HEK293T (cell line): ENCODE results near the gene KCNMA1.
A peak's percentile ranks its signal among the peaks of the same experiment; 100 is the strongest.

Experiments used
- CTCF ChIA-PET: fragments of 350-600 bp; formaldehyde crosslinking; extraction: SDS; loops from one replicate; lab custom pipeline; 2021; ENCODE audit warnings: antibody characterized with exemption, inconsistent platforms; lab: Yijun Ruan, JAX
- POLR2A ChIA-PET: fragments of 350-600 bp; formaldehyde crosslinking; extraction: SDS; loops from one replicate; lab custom pipeline; 2020; ENCODE audit warnings: antibody characterized with exemption, inconsistent platforms; lab: Yijun Ruan, JAX
- DNase-seq: peaks from one replicate; pipeline ENCODE4 v3.0.0; 2012; ENCODE audit warnings: mixed read lengths; ENCODE audit errors: extremely low spot score
- ARNT ChIP-seq: fragments of 450-650 bp; IDR thresholded peaks from 2 replicates; pipeline ENCODE4 v1.6.1; 2017; ENCODE audit warnings: mild to moderate bottlenecking
- BHLHE40 ChIP-seq: fragments of 450-650 bp; IDR thresholded peaks from 2 replicates; pipeline ENCODE4 v1.6.1; 2016; ENCODE audit warnings: mild to moderate bottlenecking, moderate library complexity, borderline replicate concordance
- CTBP1 ChIP-seq: fragments of 450-650 bp; IDR thresholded peaks from 2 replicates; pipeline ENCODE4 v1.6.1; 2016; ENCODE audit warnings: borderline replicate concordance
- ELF4 ChIP-seq: fragments of 450-650 bp; IDR thresholded peaks from 2 replicates; pipeline ENCODE4 v1.6.1; 2017; ENCODE audit warnings: antibody characterized with exemption
- FOXA1 ChIP-seq: fragments of 450-650 bp; IDR thresholded peaks from 2 replicates; pipeline ENCODE4 v1.6.1; 2016; ENCODE audit warnings: mild to moderate bottlenecking
- FOXK2 ChIP-seq: fragments of 450-650 bp; IDR thresholded peaks from 2 replicates; pipeline ENCODE4 v1.6.1; 2016; ENCODE audit warnings: mild to moderate bottlenecking
- FOXM1 ChIP-seq: fragments of 450-650 bp; IDR thresholded peaks from 2 replicates; pipeline ENCODE4 v1.6.1; 2017; ENCODE audit warnings: mild to moderate bottlenecking, borderline replicate concordance
- HDGF ChIP-seq: fragments of 450-650 bp; IDR thresholded peaks from 2 replicates; pipeline ENCODE4 v1.6.1; 2017; ENCODE audit warnings: antibody characterized with exemption, borderline replicate concordance
- L3MBTL2 ChIP-seq: fragments of 450-650 bp; conservative IDR thresholded peaks from 2 replicates; pipeline ENCODE4 v1.6.1; 2016; ENCODE audit warnings: mild to moderate bottlenecking
- LEF1 ChIP-seq: fragments of 450-650 bp; IDR thresholded peaks from 2 replicates; pipeline ENCODE4 v1.6.1; 2017; ENCODE audit warnings: mild to moderate bottlenecking, borderline replicate concordance
- NFRKB ChIP-seq: fragments of 450-650 bp; IDR thresholded peaks from 2 replicates; pipeline ENCODE4 v1.6.1; 2016; ENCODE audit warnings: mild to moderate bottlenecking, moderate library complexity
- SP1 ChIP-seq: fragments of 450-650 bp; IDR thresholded peaks from 2 replicates; pipeline ENCODE4 v1.6.1; 2017
- SUZ12 ChIP-seq: fragments of 450-650 bp; IDR thresholded peaks from 2 replicates; pipeline ENCODE4 v1.6.1; 2016; ENCODE audit warnings: mild to moderate bottlenecking
- TARDBP ChIP-seq: fragments of 450-650 bp; IDR thresholded peaks from 2 replicates; pipeline ENCODE4 v1.6.1; 2016
- ZNF384 ChIP-seq: fragments of 450-650 bp; IDR thresholded peaks from 2 replicates; pipeline ENCODE4 v1.6.1; 2016
- TF ChIP-seq, protein P1 (sequence below): fragments of 450-650 bp; IDR thresholded peaks from 2 replicates; pipeline ENCODE4 v1.6.1; 2016

The KCNMA1 gene

DNA sequence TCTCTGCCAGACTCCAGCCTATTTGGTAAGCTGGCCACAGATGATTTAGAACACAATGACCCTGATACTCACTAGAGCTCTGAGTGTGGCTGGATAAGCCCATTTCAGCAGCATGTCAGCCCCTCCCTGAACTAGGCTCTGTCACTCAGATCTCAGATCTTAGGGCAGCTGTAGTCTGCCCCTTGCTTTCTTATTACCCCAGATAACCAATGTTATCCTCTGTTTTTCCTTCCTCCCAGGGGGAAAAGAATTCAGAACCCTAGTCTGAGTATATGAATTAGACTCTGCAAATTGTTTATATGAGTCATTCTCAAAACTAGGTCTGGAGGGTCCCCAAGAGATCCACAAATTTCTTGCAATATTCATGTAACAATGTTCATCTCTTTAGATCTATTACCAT, 286.2 kb downstream of the KCNMA1 start:
- ChIA-PET CTCF (no interaction called here), POLR2A (no interaction called here)
- TF ChIP-seq L3MBTL2, result no peak
- TF ChIP-seq SP1, result no peak
- TF ChIP-seq TARDBP, result no peak
- no peak for TF ChIP-seq FOXM1
- TF ChIP-seq FOXK2, result no peak
- TF ChIP-seq ARNT, result no peak
- no peak for TF ChIP-seq ZNF384
- TF ChIP-seq ELF4, result no peak
- no peak for TF ChIP-seq NFRKB
- no peak for TF ChIP-seq HDGF
- TF ChIP-seq, protein P1, sequence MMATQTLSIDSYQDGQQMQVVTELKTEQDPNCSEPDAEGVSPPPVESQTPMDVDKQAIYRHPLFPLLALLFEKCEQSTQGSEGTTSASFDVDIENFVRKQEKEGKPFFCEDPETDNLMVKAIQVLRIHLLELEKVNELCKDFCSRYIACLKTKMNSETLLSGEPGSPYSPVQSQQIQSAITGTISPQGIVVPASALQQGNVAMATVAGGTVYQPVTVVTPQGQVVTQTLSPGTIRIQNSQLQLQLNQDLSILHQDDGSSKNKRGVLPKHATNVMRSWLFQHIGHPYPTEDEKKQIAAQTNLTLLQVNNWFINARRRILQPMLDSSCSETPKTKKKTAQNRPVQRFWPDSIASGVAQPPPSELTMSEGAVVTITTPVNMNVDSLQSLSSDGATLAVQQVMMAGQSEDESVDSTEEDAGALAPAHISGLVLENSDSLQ, result no peak
- no peak for TF ChIP-seq LEF1
- TF ChIP-seq SUZ12, result no peak
- TF ChIP-seq CTBP1, result no peak
- TF ChIP-seq FOXA1, result no peak
- TF ChIP-seq BHLHE40, result no peak
- DNase-seq, result no peak

DNA sequence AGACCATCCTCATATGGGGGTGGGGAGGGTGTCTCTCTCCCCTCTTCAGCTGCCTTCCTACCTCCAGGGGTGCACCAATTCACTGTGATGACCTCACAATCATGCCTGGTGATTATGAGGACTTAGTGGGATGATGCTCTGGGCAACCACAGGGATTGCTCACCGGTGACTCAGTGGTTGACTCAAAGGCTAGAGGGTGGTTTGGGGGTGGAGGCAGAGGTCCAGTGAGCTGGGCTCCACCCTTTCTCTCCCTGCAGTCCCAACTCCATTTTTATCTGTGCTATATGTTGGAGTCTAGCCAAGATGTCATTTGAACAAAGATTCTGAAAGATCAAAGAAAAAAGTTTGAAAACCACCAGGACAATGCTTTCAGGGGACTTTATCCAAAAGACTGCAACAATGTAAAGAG, 286.9 kb downstream of the KCNMA1 start:
- peak; percentile 20 for DNase-seq
- CTCF ChIA-PET, result no interaction called here
- POLR2A ChIA-PET, result no interaction called here
- TF ChIP-seq BHLHE40 (no peak), ELF4 (no peak), SUZ12 (no peak), FOXM1 (no peak), ARNT (no peak), L3MBTL2 (no peak), FOXA1 (no peak), SP1 (no peak), ZNF384 (no peak), LEF1 (no peak), TARDBP (no peak), NFRKB (no peak)
- TF ChIP-seq, protein P1, result no peak

DNA sequence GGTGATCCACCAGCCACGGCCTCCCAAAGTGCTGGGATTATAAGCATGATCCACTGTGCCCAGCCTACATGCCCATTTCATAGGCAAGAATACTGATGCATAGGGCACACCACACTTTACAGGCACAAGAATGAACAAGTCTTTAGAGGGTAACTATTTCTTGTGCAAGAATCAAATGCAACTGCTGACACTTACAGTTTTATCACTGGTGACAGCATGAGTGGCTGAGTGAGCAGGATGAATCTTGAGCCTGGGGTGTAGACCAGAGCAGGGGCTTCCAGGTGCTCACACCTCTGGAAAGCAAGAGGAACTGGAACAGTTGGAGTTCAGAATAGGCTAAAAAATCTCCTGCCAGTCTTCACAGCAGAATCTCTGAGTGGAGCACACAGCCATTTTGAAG, 287.5 kb downstream of the KCNMA1 start:
- no peak for DNase-seq
- no peak for TF ChIP-seq LEF1
- no peak for TF ChIP-seq FOXM1
- CTCF ChIA-PET, result no interaction called here
- POLR2A ChIA-PET, result no interaction called here

DNA sequence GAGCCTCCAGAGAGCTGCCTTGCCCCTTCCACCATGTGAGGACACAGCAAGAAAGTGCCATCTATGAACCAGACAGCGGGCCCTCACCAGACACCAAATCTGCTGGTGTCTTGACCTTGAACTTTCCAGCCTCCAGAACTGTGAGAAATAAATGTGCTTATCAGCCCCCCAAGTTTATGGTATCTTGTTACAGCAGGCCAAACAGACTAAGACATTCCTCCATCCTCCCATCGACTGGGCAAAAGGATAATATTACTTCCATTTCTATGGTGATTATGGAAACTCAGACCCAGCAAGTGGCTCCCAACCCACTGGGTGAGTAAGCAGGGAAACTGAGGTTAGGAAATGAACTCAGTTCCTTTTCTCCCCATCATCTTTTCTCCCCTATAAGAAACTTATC, 288.4 kb downstream of the KCNMA1 start:
- ChIA-PET CTCF (no interaction called here), POLR2A (no interaction called here)

DNA sequence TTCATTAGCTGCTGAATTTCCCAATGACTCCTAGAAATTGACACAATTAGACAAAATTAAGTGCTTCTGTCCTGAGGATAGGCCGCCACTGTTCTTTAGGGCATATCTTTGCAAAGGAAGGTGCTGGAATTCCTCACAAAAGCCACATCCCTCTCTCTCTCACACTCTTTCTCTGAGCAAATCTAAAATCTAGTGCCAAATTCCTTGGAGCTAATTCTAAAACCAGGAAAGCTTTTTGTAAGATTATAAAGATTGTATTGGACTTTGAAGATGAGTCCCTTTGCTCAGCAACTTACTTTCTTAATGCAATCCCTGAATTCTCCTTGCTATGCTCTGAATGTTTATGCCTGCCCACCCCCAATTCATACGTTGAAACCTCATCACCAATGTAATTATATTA, 288.9 kb downstream of the KCNMA1 start:
- ChIA-PET POLR2A (no interaction called here), CTCF (no interaction called here)
- no peak for TF ChIP-seq FOXK2
- DNase-seq, result no peak

More for the DNA sequence above, 288.4 kb downstream of the KCNMA1 start:
- TF ChIP-seq, protein P1, result no peak
- no peak for TF ChIP-seq SUZ12
- TF ChIP-seq L3MBTL2, result no peak
- TF ChIP-seq ELF4, result no peak
- no peak for TF ChIP-seq SP1
- no peak for TF ChIP-seq BHLHE40
- TF ChIP-seq ZNF384, result no peak
- TF ChIP-seq FOXK2, result no peak
- no peak for TF ChIP-seq ARNT
- no peak for TF ChIP-seq TARDBP
- TF ChIP-seq NFRKB, result no peak
- TF ChIP-seq LEF1, result no peak
- TF ChIP-seq CTBP1, result no peak
- no peak for TF ChIP-seq HDGF
- TF ChIP-seq FOXA1, result no peak
- DNase-seq, result no peak

DNA sequence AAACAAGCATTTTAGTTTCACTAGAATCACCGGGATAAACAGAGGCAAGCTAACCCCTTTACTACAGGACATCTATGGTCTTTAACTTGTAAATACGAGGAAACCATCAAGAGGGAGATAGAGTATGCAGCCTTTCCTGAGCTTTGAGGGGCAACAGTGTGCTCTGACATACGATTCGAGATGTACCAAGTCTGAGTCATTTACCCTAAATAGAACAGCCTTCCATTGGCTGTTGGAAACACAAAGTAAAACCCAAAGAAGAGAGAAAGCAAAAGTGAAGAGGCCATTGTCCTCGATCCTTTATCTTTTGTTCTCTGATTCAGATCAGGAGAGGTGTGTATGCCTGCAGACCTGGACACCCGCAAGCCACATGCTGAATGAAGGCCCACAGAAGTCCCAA, 289.5 kb downstream of the KCNMA1 start:
- TF ChIP-seq ARNT, result no peak
- no peak for TF ChIP-seq FOXK2
- no peak for TF ChIP-seq CTBP1
- TF ChIP-seq LEF1, result no peak
- no peak for TF ChIP-seq ZNF384
- no peak for TF ChIP-seq BHLHE40
- TF ChIP-seq NFRKB, result no peak
- no peak for TF ChIP-seq L3MBTL2
- no peak for TF ChIP-seq SP1
- no peak for TF ChIP-seq TARDBP
- TF ChIP-seq HDGF, result no peak
- no peak for TF ChIP-seq SUZ12
- no peak for TF ChIP-seq FOXA1
- no peak for TF ChIP-seq ELF4
- no peak for TF ChIP-seq FOXM1
- TF ChIP-seq, protein P1, result no peak
- DNase-seq, result no peak
- POLR2A ChIA-PET, result no interaction called here
- CTCF ChIA-PET, result no interaction called here
